Prostate gland (tissue), 2 donors: ENCODE data around the gene CKAP2. TPM values are rescaled to one million over a fixed set of nuclear protein-coding genes. Genes with fewer than 3 reads are reported as not detected.
A peak's percentile ranks its signal among the peaks of the same experiment; 100 is the strongest.

Experiments
- DNase-seq: peaks from one replicate; pipeline ENCODE4 v3.0.0-alpha.2; 2019; ENCODE audit warnings: low spot score
- H3K27ac ChIP-seq, 2 donors: fragments of 200-600 bp; sonication (generic); 2 replicates each; pipeline ENCODE4 v1.5.1; 2017 to 2019
- H3K27me3 ChIP-seq: fragments of 200-600 bp; sonication (generic); replicated peaks from 2 replicates; pipeline ENCODE4 v1.5.1; 2019; ENCODE audit not compliant: insufficient read depth
- H3K36me3 ChIP-seq, 2 donors: fragments of 200-600 bp; sonication (generic); 1 replicate in 1 of 2; 2 replicates in 1 of 2; pipeline versions ENCODE4 v1.5.1 to v1.8.1; 2017 to 2019
- H3K4me1 ChIP-seq: fragments of 200-600 bp; sonication (generic); replicated peaks from 2 replicates; pipeline ENCODE4 v1.5.1; 2019
- H3K4me3 ChIP-seq, 2 donors: fragments of 200-600 bp; sonication (generic); 2 replicates each; pipeline ENCODE4 v1.5.1; 2017 to 2019
- H3K9me3 ChIP-seq: fragments of 200-600 bp; sonication (generic); 2 replicates; pipeline ENCODE4 v1.5.1; 2017
- POLR2A ChIP-seq: fragments of 450-650 bp; IDR thresholded peaks from one replicate; pipeline ENCODE4 v1.6.1; 2016; ENCODE audit warnings: antibody characterized with exemption, mild to moderate bottlenecking
- POLR2AphosphoS5 ChIP-seq: sonication (generic); formaldehyde crosslinking; IDR thresholded peaks from one replicate; pipeline ENCODE4 v1.6.1; 2017; ENCODE audit warnings: antibody characterized with exemption
- whole genome bisulfite sequencing: methylation state at CpG from one replicate; pipeline ENCODE4 v1.1.5; 2018; 5-methylcytosine and 5-hydroxymethylcytosine counted together
- intact Hi-C: fragments of 100-400 bp; cut with DNase I; formaldehyde crosslinking; loops from one replicate; pipeline ENCODE4 v1.14.2; 2022
- total RNA-seq, 2 donors: library from RNA; depleted of rRNA; stranded (reverse); fragments of >200 nt; gene quantifications; one replicate each; pipeline ENCODE4 v1.1.0, GENCODE V29; 2016
- TF ChIP-seq, protein P1 (sequence below), 4 experiments: fragments of 200-600 bp in 2 of 4; fragments of 450-650 bp in 2 of 4; sonication (generic) in 2 of 4; IDR thresholded peaks; 1 replicate in 3 of 4; 2 replicates in 1 of 4; pipeline ENCODE4 v1.5.1; 2016 to 2019; ENCODE audit warnings: antibody characterized with exemption in 4 of 4, mild to moderate bottlenecking in 2 of 4, moderate library complexity in 2 of 4

Gene CKAP2
- total RNA-seq, 2 donors from 2014 or later = 11.3 to 22.2 TPM

DNA sequence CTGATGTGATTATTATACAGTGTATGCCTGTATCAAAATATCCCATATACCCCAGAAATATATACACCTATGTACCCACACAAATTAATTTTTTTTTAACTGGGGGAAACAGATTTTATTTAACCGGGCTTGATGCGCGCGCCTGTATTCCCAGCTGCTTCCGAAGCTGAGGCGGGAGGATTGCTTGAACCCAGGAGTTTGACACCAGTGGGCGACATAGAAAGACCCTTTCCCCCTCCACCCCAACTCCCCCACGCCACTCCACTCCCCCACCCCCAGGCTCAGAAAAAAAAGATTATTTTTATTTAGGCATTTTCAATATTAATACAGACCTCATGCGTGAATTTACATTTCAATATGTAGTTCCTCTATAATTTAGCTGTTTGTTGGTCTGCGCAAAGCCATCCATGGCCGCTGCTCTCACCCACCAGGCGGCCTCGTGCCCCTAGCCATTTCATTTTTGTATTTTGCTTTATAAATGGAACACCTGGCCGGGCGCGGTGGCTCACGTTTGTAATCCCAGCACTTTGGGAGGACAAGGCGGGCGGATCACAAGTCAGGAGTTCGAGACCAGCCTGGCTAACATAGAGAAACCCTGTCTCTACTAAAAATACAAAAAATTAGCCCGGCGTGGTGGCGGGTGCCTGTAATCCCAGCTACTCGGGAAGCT, 4.0 kb upstream of the CKAP2 start:
- no peaks in the 10 kb centered on the region for H3K9me3 ChIP-seq
- no peak overlapping the region for H3K4me3 ChIP-seq
- TF ChIP-seq, protein P1, sequence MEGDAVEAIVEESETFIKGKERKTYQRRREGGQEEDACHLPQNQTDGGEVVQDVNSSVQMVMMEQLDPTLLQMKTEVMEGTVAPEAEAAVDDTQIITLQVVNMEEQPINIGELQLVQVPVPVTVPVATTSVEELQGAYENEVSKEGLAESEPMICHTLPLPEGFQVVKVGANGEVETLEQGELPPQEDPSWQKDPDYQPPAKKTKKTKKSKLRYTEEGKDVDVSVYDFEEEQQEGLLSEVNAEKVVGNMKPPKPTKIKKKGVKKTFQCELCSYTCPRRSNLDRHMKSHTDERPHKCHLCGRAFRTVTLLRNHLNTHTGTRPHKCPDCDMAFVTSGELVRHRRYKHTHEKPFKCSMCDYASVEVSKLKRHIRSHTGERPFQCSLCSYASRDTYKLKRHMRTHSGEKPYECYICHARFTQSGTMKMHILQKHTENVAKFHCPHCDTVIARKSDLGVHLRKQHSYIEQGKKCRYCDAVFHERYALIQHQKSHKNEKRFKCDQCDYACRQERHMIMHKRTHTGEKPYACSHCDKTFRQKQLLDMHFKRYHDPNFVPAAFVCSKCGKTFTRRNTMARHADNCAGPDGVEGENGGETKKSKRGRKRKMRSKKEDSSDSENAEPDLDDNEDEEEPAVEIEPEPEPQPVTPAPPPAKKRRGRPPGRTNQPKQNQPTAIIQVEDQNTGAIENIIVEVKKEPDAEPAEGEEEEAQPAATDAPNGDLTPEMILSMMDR (IDR thresholded peaks at IDR 0.05) = no peak
- TF ChIP-seq POLR2AphosphoS5 (no peak), POLR2A (no peak)
- intact Hi-C loops = loop anchor here (5.0 to 10.0 kb wide), 4 partner anchors 104 to 996 kb away; partner anchors contain the start of genes ALG11, ATP7B, INTS6 and WDFY2
- no peaks in the 10 kb centered on the region for H3K36me3 ChIP-seq
- no peaks in the 10 kb centered on the region for H3K27me3 ChIP-seq
- H3K27ac ChIP-seq = no peak overlapping the region
- DNase-seq = no peak
- WGBS = 91% methylated on average over 24 of the region's 24 CpGs
- peaks cover 2% of the 10 kb centered on the region for H3K4me1 ChIP-seq

- no peaks in the 10 kb centered on the region for H3K27me3 ChIP-seq
- 79% methylated on average over 2 of the region's 2 CpGs for WGBS
- no peak overlapping the region for H3K4me3 ChIP-seq
- no peaks in the 10 kb centered on the region for H3K9me3 ChIP-seq
- no peak for DNase-seq
- H3K4me1 ChIP-seq = peaks cover 2% of the 10 kb centered on the region
- intact Hi-C loops = loop anchor here (5.0 to 10.0 kb wide), 4 partner anchors 105 to 998 kb away; partner anchors contain the start of genes ALG11, ATP7B, INTS6 and WDFY2
- H3K27ac ChIP-seq = no peak overlapping the region
- no peaks in the 10 kb centered on the region for H3K36me3 ChIP-seq
- TF ChIP-seq, protein P1 (IDR thresholded peaks at IDR 0.05) = no peak
- TF ChIP-seq POLR2AphosphoS5 (no peak), POLR2A (no peak)
These were observed 2.8 kb upstream of the CKAP2 start for GRCh38 chr13:52452470-52452869.

DNA sequence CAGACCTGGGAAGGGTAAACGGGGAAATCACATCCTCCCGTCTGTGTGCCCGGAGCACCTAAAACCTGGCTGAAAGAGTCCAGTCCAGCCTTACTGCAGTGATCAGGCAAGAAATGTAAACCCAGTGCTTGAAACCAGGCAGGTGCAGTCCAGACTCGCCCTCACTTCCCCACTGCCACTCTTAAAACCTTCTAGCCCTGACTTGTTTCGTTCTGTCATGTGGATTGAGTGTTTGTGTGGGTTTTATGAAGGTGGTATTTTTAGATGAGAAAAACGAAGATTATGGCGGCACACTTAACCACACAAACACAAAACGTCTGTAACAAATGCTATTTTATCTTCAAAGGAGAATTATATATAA, 839 bp upstream of the CKAP2 start:
- peak overlapping the region; percentile 74 to 93 for H3K27ac ChIP-seq
- H3K4me1 ChIP-seq = peaks cover 2% of the 10 kb centered on the region
- H3K36me3 ChIP-seq = no peaks in the 10 kb centered on the region
- H3K9me3 ChIP-seq = no peaks in the 10 kb centered on the region
- peak; percentile 73 for DNase-seq
- WGBS = 13% methylated on average over 8 of the region's 8 CpGs
- no peaks in the 10 kb centered on the region for H3K27me3 ChIP-seq
- TF ChIP-seq POLR2AphosphoS5 = peak; percentile 52
- TF ChIP-seq, protein P1 (IDR thresholded peaks at IDR 0.05) = no peak
- TF ChIP-seq POLR2A = peak; percentile 19
- peak overlapping the region; percentile 74 to 88 for H3K4me3 ChIP-seq
- intact Hi-C loops = loop anchor here (5.0 to 10.0 kb wide), 4 partner anchors 107 to 1000 kb away; partner anchors contain the start of genes ALG11, ATP7B, INTS6 and WDFY2

- under 1% methylated on average over 37 of the region's 37 CpGs for WGBS
- Histone ChIP-seq H3K27me3 (no peaks in the 10 kb centered on the region), H3K27ac (peak overlapping the region; percentile 74 to 93), H3K36me3 (no peaks in the 10 kb centered on the region), H3K9me3 (no peaks in the 10 kb centered on the region), H3K4me3 (peak overlapping the region; percentile 74 to 88), H3K4me1 (peaks cover 2% of the 10 kb centered on the region)
- intact Hi-C loops = loop anchor here (5.0 to 10.0 kb wide), 3 partner anchors 197 to 1001 kb away; partner anchors contain the start of genes INTS6, SUGT1 and WDFY2
- DNase-seq = peak; percentile 61
- TF ChIP-seq POLR2AphosphoS5 = no peak
- TF ChIP-seq, protein P1 (IDR thresholded peaks at IDR 0.05) = peak in 1 of 4 experiments; percentile 9
These were observed 381 bp downstream of the CKAP2 start for GRCh38 chr13:52455677-52456041.

DNA sequence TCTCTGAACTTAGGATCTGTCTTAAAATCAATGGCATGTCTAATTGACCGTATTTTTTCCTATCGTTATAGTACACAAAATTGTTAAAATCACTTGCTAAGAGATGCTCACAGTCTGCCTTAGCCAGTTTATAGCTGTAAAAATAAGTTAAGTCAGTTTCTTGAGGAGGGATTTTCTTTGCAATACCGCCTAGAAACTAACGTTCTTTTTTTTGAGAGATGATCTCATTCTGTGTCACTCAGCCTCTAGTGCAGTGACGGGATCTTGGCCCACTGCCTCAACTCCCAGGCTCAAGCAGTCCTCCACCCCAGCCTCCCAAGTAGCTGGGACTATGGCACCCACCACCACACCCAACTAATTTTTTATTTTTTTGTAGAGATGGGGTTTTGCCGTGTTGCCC, 4.4 kb downstream of the CKAP2 start:
- no peak for TF ChIP-seq POLR2AphosphoS5
- TF ChIP-seq, protein P1 (IDR thresholded peaks at IDR 0.05) = no peak
- TF ChIP-seq POLR2A = no peak
- H3K4me1 ChIP-seq = no peaks in the 10 kb centered on the region
- 82% methylated on average over 6 of the region's 6 CpGs for WGBS
- no peak overlapping the region for H3K27ac ChIP-seq
- no peak for DNase-seq
- H3K9me3 ChIP-seq = no peaks in the 10 kb centered on the region
- H3K36me3 ChIP-seq = no peaks in the 10 kb centered on the region
- intact Hi-C loops = loop anchor here (5.0 to 10.0 kb wide), 3 partner anchors 193 to 1005 kb away; partner anchors contain the start of genes INTS6, SUGT1 and WDFY2
- H3K27me3 ChIP-seq = no peaks in the 10 kb centered on the region
- H3K4me3 ChIP-seq = no peak overlapping the region
